Osteocyte (in vitro differentiated cells): ENCODE results near the gene TAS2R41. TPM values are rescaled to one million over a fixed set of nuclear protein-coding genes. Genes with fewer than 3 reads are reported as not detected.

Source experiments
- DNase-seq: peaks from one replicate; pipeline ENCODE4 v3.0.0; 2021; ENCODE audit warnings: mixed read lengths; ENCODE audit not compliant: unreplicated experiment; ENCODE audit errors: extremely low spot score
- H3K27ac Mint-ChIP-seq: one replicate; pipeline ENCODE4 v1.8.0; 2021; ENCODE audit warnings: mild to moderate bottlenecking, mixed read lengths; ENCODE audit not compliant: unreplicated experiment
- H3K27me3 Mint-ChIP-seq: one replicate; pipeline ENCODE4 v1.8.0; 2021; ENCODE audit warnings: mixed read lengths; ENCODE audit not compliant: unreplicated experiment
- H3K36me3 Mint-ChIP-seq: one replicate; pipeline ENCODE4 v1.8.0; 2021; ENCODE audit warnings: mixed read lengths; ENCODE audit not compliant: unreplicated experiment
- H3K4me1 Mint-ChIP-seq: one replicate; pipeline ENCODE4 v1.8.0; 2021; ENCODE audit warnings: mixed read lengths; ENCODE audit not compliant: unreplicated experiment
- H3K4me3 Mint-ChIP-seq: one replicate; pipeline ENCODE4 v1.8.0; 2021; ENCODE audit warnings: mild to moderate bottlenecking, moderate library complexity, mixed read lengths; ENCODE audit not compliant: unreplicated experiment
- H3K9me3 Mint-ChIP-seq: one replicate; pipeline ENCODE4 v1.8.0; 2021; ENCODE audit warnings: mixed read lengths; ENCODE audit not compliant: unreplicated experiment
- long read RNA-seq: library from polyadenylated mRNA; unstranded; transcript quantifications from one replicate; pipeline ENCODE4 v2.0.0, GENCODE V29; 2021
- total RNA-seq: library from RNA; stranded (reverse); gene quantifications from 2 replicates; pipeline ENCODE4 v1.2.1, GENCODE V29; 2021
- TF ChIP-seq, protein P1 (sequence below): fragments of 200-600 bp; sonication (generic); IDR thresholded peaks from 2 replicates; pipeline ENCODE4 v1.5.0; 2021; ENCODE audit warnings: antibody characterized with exemption, mild to moderate bottlenecking, moderate library complexity

The TAS2R41 gene, protein sequence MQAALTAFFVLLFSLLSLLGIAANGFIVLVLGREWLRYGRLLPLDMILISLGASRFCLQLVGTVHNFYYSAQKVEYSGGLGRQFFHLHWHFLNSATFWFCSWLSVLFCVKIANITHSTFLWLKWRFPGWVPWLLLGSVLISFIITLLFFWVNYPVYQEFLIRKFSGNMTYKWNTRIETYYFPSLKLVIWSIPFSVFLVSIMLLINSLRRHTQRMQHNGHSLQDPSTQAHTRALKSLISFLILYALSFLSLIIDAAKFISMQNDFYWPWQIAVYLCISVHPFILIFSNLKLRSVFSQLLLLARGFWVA
- total RNA-seq = not detected in 2 replicates
- long read RNA-seq = 0 reads

- no peak for DNase-seq
- Mint-ChIP-seq H3K4me3 (no peak within 1 kb of the TSS), H3K4me1 (peaks cover 3% of the 10 kb centered on the region), H3K9me3 (peaks cover 24% of the 10 kb centered on the region), H3K36me3 (peaks cover 5% of the 10 kb centered on the region), H3K27ac (no peak within 1 kb of the TSS), H3K27me3 (peaks cover 9% of the 10 kb centered on the region)
- TF ChIP-seq, protein P1, sequence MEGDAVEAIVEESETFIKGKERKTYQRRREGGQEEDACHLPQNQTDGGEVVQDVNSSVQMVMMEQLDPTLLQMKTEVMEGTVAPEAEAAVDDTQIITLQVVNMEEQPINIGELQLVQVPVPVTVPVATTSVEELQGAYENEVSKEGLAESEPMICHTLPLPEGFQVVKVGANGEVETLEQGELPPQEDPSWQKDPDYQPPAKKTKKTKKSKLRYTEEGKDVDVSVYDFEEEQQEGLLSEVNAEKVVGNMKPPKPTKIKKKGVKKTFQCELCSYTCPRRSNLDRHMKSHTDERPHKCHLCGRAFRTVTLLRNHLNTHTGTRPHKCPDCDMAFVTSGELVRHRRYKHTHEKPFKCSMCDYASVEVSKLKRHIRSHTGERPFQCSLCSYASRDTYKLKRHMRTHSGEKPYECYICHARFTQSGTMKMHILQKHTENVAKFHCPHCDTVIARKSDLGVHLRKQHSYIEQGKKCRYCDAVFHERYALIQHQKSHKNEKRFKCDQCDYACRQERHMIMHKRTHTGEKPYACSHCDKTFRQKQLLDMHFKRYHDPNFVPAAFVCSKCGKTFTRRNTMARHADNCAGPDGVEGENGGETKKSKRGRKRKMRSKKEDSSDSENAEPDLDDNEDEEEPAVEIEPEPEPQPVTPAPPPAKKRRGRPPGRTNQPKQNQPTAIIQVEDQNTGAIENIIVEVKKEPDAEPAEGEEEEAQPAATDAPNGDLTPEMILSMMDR = no peak
Measured at GRCh38 chr7:143477501-143478150, at the start of gene TAS2R41. Gene TAS2R41, plus strand, starts transcription at chr7:143477873. Its CDS starts 0 bp downstream, at chr7:143477873.

- peaks cover 6% of the 10 kb centered on the region for H3K27me3 Mint-ChIP-seq
- H3K4me1 Mint-ChIP-seq = peaks cover 4% of the 10 kb centered on the region
- no peak overlapping the region for H3K27ac Mint-ChIP-seq
- DNase-seq = no peak
- H3K4me3 Mint-ChIP-seq = no peak overlapping the region
- no peaks in the 10 kb centered on the region for H3K9me3 Mint-ChIP-seq
- TF ChIP-seq, protein P1 = no peak
- no peaks in the 10 kb centered on the region for H3K36me3 Mint-ChIP-seq
Measured at GRCh38 chr7:143429770-143430698, 47.6 kb upstream of the TAS2R41 start.

- H3K27ac Mint-ChIP-seq = no peak overlapping the region
- H3K27me3 Mint-ChIP-seq = peaks cover 7% of the 10 kb centered on the region
- H3K9me3 Mint-ChIP-seq = no peaks in the 10 kb centered on the region
- TF ChIP-seq, protein P1 = no peak
- H3K4me1 Mint-ChIP-seq = peaks cover 4% of the 10 kb centered on the region
- no peak overlapping the region for H3K4me3 Mint-ChIP-seq
- no peaks in the 10 kb centered on the region for H3K36me3 Mint-ChIP-seq
- DNase-seq = no peak
Measured at GRCh38 chr7:143431109-143431508, 46.6 kb upstream of the TAS2R41 start.

- H3K4me1 Mint-ChIP-seq = peaks cover 4% of the 10 kb centered on the region
- TF ChIP-seq, protein P1 = no peak
- peaks cover 18% of the 10 kb centered on the region for H3K27me3 Mint-ChIP-seq
- no peak overlapping the region for H3K4me3 Mint-ChIP-seq
- DNase-seq = no peak
- no peaks in the 10 kb centered on the region for H3K36me3 Mint-ChIP-seq
- no peaks in the 10 kb centered on the region for H3K9me3 Mint-ChIP-seq
- no peak overlapping the region for H3K27ac Mint-ChIP-seq
Measured at GRCh38 chr7:143433759-143434158, 43.9 kb upstream of the TAS2R41 start.
